ENCODE data around the gene PHF20. TPM values are rescaled to one million over a fixed set of nuclear protein-coding genes. Genes with fewer than 3 reads are reported as not detected.

PHF20 gene
- total and polyA plus RNA-seq, 2 of the 13 experiments (the other 11 are each of a cell fraction or from before 2014, with no cell fraction given), result 22.8 to 34.1 TPM

- TF ChIP-seq NONO (IDR thresholded peaks at IDR 0.05) (no peak), NONO (CRISPR knock-in tag; conservative IDR thresholded peaks at IDR 0.05) (peak; percentile 53; the same call in 1 of the 2 replicates), ZNF572 (CRISPR knock-in tag; IDR thresholded peaks at IDR 0.05) (peak; percentile 70; the same call in 1 of the 2 replicates), BCL6 (CRISPR knock-in tag; IDR thresholded peaks at IDR 0.05) (no peak), ZNF775 (CRISPR knock-in tag; IDR thresholded peaks at IDR 0.05; ENCODE audit: borderline replicate concordance) (no peak), ZBTB42 (CRISPR knock-in tag; IDR thresholded peaks at IDR 0.05) (no peak), ZNF878 (CRISPR knock-in tag; IDR thresholded peaks at IDR 0.05) (no peak), ATF1 (CRISPR knock-in tag; IDR thresholded peaks at IDR 0.05) (no peak)
Observed at GRCh38 chr20:35947489-35947888, 175.7 kb downstream of the PHF20 start (continued).

- no peak overlapping the region for H3K4me3 ChIP-seq (replicated peaks in 1 of 3; ENCODE audit: insufficient read depth in 1 of 3, low read depth in 2 of 3, low read length in 3 of 3)
- H3K36me3 ChIP-seq (replicated peaks in 1 of 2; ENCODE audit: control insufficient read depth in 1 of 2, insufficient read depth in 2 of 2, low read length in 2 of 2), result peaks cover 11 to 17% of the 10 kb centered on the region in 2 experiments
- FAIRE-seq (no peak), DNase-seq (ENCODE audit: low spot score) (no peak), ATAC-seq (no peak)
- H3K9ac ChIP-seq (ENCODE audit: insufficient read depth, low read depth, low read length), result no peak overlapping the region
- intact Hi-C loops (cut with micrococcal nuclease; ENCODE audit: unreplicated experiment) (no loop called here), in situ Hi-C loops (cut with HindIII; ENCODE audit: extremely low pct_ligation_motif_present, low pct_unique_long_range_greater_than_20kb) (no loop called here)
- H4K20me1 ChIP-seq (ENCODE audit: insufficient read depth, low read length), result 0 out of 2 replicates have a peak, but pooled peaks cover 1% of the 10 kb centered on the region
- TF ChIP-seq PAX8 (CRISPR knock-in tag; IDR thresholded peaks at IDR 0.05; ENCODE audit: borderline replicate concordance) (no peak), ZIK1 (CRISPR knock-in tag; IDR thresholded peaks at IDR 0.05; ENCODE audit: borderline replicate concordance, low read depth) (no peak), ZNF451 (CRISPR knock-in tag; IDR thresholded peaks at IDR 0.05) (no peak), TRAFD1 (CRISPR knock-in tag; IDR thresholded peaks at IDR 0.05; ENCODE audit: borderline replicate concordance) (no peak), RFXAP (CRISPR knock-in tag; IDR thresholded peaks at IDR 0.05; ENCODE audit: borderline replicate concordance) (no peak), ZNF615 (CRISPR knock-in tag; IDR thresholded peaks at IDR 0.05; ENCODE audit: borderline replicate concordance) (no peak), ZFP90 (CRISPR knock-in tag; IDR thresholded peaks at IDR 0.05; ENCODE audit: borderline replicate concordance) (no peak), ZNF496 (CRISPR knock-in tag; IDR thresholded peaks at IDR 0.05; ENCODE audit: insufficient replicate concordance) (no peak)
- TF ChIP-seq, protein P1, sequence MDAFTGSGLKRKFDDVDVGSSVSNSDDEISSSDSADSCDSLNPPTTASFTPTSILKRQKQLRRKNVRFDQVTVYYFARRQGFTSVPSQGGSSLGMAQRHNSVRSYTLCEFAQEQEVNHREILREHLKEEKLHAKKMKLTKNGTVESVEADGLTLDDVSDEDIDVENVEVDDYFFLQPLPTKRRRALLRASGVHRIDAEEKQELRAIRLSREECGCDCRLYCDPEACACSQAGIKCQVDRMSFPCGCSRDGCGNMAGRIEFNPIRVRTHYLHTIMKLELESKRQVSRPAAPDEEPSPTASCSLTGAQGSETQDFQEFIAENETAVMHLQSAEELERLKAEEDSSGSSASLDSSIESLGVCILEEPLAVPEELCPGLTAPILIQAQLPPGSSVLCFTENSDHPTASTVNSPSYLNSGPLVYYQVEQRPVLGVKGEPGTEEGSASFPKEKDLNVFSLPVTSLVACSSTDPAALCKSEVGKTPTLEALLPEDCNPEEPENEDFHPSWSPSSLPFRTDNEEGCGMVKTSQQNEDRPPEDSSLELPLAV (CRISPR knock-in tag; conservative IDR thresholded peaks at IDR 0.05; ENCODE audit: low read depth), result 0 out of 2 replicates have a peak, but pooled peaks have one; percentile 8
- H2AFZ ChIP-seq (ENCODE audit: low read length), result no peak overlapping the region
- peaks cover 13% of the 10 kb centered on the region for H3K79me2 ChIP-seq (ENCODE audit: insufficient read depth, low read length)
- no peaks in the 10 kb centered on the region for H3K9me3 ChIP-seq (ENCODE audit: low read length)
- no peak overlapping the region for H3K27ac ChIP-seq (ENCODE audit: extremely low read length, insufficient read depth, low read length)
- H3K4me2 ChIP-seq (ENCODE audit: low read depth, low read length), result no peak overlapping the region
- H3K4me1 ChIP-seq (ENCODE audit: insufficient read depth, low read length), result peaks cover 20% of the 10 kb centered on the region
- CTCF ChIA-PET (ENCODE audit: low intra/inter-chr PET ratio, low total read pairs), result no interaction called here
- TSS peak; percentile 50 for BruUV-seq (replicated peaks)
- 96% methylated on average over 2 of the region's 2 CpGs for WGBS (ENCODE audit: low lambda C conversion rate)
- POLR2A ChIA-PET, result interaction anchor here (1.0 kb wide), 1 partner anchor 205 kb away, joined by 4 read pairs; the partner anchor contains the start of gene RBM39
- no peaks in the 10 kb centered on the region; a peak in 1 of 5 replicates for H3K27me3 ChIP-seq (ENCODE audit: control insufficient read depth in 1 of 2, insufficient read depth in 2 of 2, low read length in 2 of 2)
Observed at GRCh38 chr20:35947907-35948306, 176.1 kb downstream of the PHF20 start.
